DND-41 (cell line): Measurements from ENCODE around the gene ABHD16B.
"Not testable (repeated sequence)": the region's sequence is repeated elsewhere in the genome, so short reads cannot be mapped to it uniquely, and the experiment has no call there.

Experiments used
- ATAC-seq: fragments of 200-7000 bp; cut with Tn5 transposase; 3 replicates; pipeline ENCODE4 v1.9.1; 2021; ENCODE audit warnings: low read depth; ENCODE audit not compliant: insufficient read depth
- DNase-seq: peaks from one replicate; pipeline ENCODE4 v3.0.0-alpha.2; 2020
- H2AFZ ChIP-seq: 2 replicates; pipeline ENCODE4 v1.6.0; 2012; ENCODE audit warnings: low read depth, low read length
- H3K27ac ChIP-seq: 2 replicates; pipeline ENCODE4 v1.5.1; 2012; ENCODE audit warnings: low read length, inconsistent platforms
- H3K27me3 ChIP-seq: fragments of 200-600 bp; sonication (generic); 2 replicates; pipeline ENCODE4 v1.6.0; 2012; ENCODE audit warnings: low read length, mild to moderate bottlenecking, inconsistent platforms; ENCODE audit not compliant: insufficient read depth, poor library complexity
- H3K36me3 ChIP-seq: 2 replicates; pipeline ENCODE4 v1.5.1; 2012; ENCODE audit warnings: low read length, inconsistent platforms; ENCODE audit not compliant: insufficient read depth
- H3K4me1 ChIP-seq: 2 replicates; pipeline ENCODE4 v1.5.1; 2012; ENCODE audit warnings: mild to moderate bottlenecking, low read length; ENCODE audit not compliant: insufficient read depth
- H3K4me2 ChIP-seq: 2 replicates; pipeline ENCODE4 v1.6.0; 2012; ENCODE audit warnings: mild to moderate bottlenecking, moderate library complexity, low read length, inconsistent platforms; ENCODE audit not compliant: insufficient read depth
- H3K4me3 ChIP-seq, 2 experiments: fragments of 200-600 bp in 1 of 2; shearing (Covaris generic) in 1 of 2; 2 replicates each; pipeline ENCODE4 v1.5.1; 2012 to 2016; ENCODE audit warnings: inconsistent platforms in 2 of 2, low read length in 2 of 2, mild to moderate bottlenecking in 2 of 2, low read depth in 1 of 2, moderate library complexity in 1 of 2
- H3K79me2 ChIP-seq: 2 replicates; pipeline ENCODE4 v1.6.0; 2012; ENCODE audit warnings: low read length, inconsistent platforms; ENCODE audit not compliant: insufficient read depth
- H3K9ac ChIP-seq: 2 replicates; pipeline ENCODE4 v1.6.0; 2012; ENCODE audit warnings: low read depth, mild to moderate bottlenecking, inconsistent platforms, low read length, moderate library complexity
- H3K9me3 ChIP-seq: 2 replicates; pipeline ENCODE4 v1.5.1; 2012; ENCODE audit warnings: low read length, moderate library complexity, mild to moderate bottlenecking, inconsistent platforms; ENCODE audit not compliant: insufficient read depth, severe bottlenecking
- H4K20me1 ChIP-seq: 2 replicates; pipeline ENCODE4 v1.6.0; 2012; ENCODE audit warnings: low read length; ENCODE audit not compliant: insufficient read depth
- EZH2 ChIP-seq: IDR thresholded peaks from 3 replicates; pipeline ENCODE4 v1.6.1; 2012; ENCODE audit warnings: borderline replicate concordance, low read depth, mild to moderate bottlenecking, moderate library complexity, low read length, inconsistent platforms; ENCODE audit not compliant: severe bottlenecking
- TF ChIP-seq, protein P1 (sequence below): IDR thresholded peaks from 2 replicates; pipeline ENCODE4 v1.5.1; 2012; ENCODE audit warnings: borderline replicate concordance, low read length, moderate library complexity, mild to moderate bottlenecking; ENCODE audit not compliant: poor library complexity, severe bottlenecking; ENCODE audit errors: extremely low read depth

ABHD16B gene

DNA sequence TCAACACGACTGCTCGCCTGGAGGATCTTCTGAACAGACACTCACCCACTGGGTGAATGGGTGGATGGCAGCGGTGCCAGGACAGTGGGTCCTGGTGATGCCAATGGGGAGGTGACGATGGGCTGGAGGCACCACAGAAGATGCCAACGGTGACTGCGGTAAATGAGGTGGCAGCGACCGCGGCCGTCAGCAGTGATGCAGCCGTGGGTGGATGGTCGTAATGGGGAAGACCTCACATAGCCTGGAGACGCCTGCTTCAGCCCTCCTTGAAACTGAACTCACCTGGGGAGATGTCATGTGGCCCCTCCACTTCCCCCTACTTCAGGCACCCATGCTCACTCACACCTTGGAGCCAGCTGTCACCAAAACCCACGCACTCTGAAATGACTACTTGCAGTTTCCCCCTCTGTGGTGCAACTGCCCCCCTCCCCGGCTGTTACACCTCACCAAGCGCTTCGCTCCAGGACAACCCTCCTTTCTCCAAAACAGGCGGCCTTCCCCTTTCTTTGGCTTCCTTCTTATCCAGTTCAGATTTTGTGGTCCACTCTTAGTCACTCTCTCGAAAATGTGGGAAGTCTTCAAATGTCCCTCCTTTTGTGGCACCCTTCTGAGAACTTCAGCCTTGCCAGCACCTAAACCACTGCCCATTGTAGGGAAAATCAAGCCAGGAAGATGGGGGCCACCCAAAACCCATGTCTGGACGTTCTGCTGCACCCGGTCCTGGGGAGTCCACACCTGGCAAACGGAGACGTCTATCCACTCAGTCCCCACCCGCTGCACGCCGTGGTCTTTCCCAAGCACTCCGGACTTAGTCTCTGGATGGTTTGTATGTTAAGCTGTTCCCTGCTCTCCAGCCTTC is 10.4 kb upstream of the ABHD16B start:
- Histone ChIP-seq H3K4me3 (no peak overlapping the region), H3K36me3 (no peaks in the 10 kb centered on the region), H4K20me1 (peaks cover 3% of the 10 kb centered on the region), H3K4me1 (no peaks in the 10 kb centered on the region), H3K9me3 (no peaks in the 10 kb centered on the region), H3K27ac (no peak overlapping the region), H3K79me2 (no peaks in the 10 kb centered on the region), H3K4me2 (no peak overlapping the region), H3K9ac (no peak overlapping the region), H2AFZ (no peak overlapping the region), H3K27me3 (peaks cover 14% of the 10 kb centered on the region)
- DNase-seq (no peak), ATAC-seq (no peak)
- no peak for TF ChIP-seq EZH2
- TF ChIP-seq, protein P1, sequence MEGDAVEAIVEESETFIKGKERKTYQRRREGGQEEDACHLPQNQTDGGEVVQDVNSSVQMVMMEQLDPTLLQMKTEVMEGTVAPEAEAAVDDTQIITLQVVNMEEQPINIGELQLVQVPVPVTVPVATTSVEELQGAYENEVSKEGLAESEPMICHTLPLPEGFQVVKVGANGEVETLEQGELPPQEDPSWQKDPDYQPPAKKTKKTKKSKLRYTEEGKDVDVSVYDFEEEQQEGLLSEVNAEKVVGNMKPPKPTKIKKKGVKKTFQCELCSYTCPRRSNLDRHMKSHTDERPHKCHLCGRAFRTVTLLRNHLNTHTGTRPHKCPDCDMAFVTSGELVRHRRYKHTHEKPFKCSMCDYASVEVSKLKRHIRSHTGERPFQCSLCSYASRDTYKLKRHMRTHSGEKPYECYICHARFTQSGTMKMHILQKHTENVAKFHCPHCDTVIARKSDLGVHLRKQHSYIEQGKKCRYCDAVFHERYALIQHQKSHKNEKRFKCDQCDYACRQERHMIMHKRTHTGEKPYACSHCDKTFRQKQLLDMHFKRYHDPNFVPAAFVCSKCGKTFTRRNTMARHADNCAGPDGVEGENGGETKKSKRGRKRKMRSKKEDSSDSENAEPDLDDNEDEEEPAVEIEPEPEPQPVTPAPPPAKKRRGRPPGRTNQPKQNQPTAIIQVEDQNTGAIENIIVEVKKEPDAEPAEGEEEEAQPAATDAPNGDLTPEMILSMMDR = no peak

DNA sequence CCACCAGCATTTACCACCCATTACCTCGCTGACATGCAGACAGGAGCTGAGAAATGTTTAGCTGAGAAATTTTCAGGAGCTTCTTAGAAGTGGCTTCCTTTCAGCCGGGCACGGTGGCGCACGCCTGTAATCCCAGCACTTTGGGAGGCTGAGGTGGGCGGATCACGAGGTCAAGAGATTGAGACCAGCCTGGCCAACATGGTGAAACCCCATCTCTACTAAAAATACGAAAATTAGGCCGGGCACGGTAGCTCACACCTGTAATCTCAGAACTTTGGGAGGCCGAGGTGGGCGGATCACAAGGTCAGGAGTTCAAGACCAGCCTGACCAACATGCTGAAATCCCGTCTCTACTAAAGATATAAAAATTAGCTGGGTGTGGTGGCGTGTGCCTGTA is 9.8 kb upstream of the ABHD16B start:
- not testable (repeated sequence) for H3K9ac ChIP-seq, H2AFZ ChIP-seq, H3K4me1 ChIP-seq, H3K27ac ChIP-seq, H3K9me3 ChIP-seq, DNase-seq, H3K79me2 ChIP-seq, H3K4me3 ChIP-seq, H4K20me1 ChIP-seq, H3K4me2 ChIP-seq, H3K27me3 ChIP-seq, ATAC-seq, H3K36me3 ChIP-seq

DNA sequence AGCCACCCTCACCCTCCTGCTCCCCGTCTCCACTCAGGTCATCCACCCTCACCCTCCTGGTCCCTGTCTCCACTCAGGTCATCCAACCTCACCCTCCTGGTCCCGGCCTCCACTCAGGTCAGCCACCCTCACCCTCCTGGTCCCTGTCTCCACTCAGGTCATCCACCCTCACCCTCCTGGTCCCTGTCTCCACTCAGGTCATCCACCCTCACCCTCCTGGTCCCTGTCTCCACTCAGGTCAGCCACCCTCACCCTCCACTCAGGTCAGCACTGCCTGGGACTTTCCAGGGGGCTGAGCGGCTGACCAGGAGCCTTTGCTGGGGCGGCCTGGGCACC is 7.6 kb upstream of the ABHD16B start:
- not testable (repeated sequence) for ATAC-seq, H3K36me3 ChIP-seq, H3K9me3 ChIP-seq, H3K4me1 ChIP-seq, H3K9ac ChIP-seq, H4K20me1 ChIP-seq, H3K27ac ChIP-seq, H3K79me2 ChIP-seq, DNase-seq, H3K4me3 ChIP-seq, H3K4me2 ChIP-seq, H2AFZ ChIP-seq, H3K27me3 ChIP-seq

DNA sequence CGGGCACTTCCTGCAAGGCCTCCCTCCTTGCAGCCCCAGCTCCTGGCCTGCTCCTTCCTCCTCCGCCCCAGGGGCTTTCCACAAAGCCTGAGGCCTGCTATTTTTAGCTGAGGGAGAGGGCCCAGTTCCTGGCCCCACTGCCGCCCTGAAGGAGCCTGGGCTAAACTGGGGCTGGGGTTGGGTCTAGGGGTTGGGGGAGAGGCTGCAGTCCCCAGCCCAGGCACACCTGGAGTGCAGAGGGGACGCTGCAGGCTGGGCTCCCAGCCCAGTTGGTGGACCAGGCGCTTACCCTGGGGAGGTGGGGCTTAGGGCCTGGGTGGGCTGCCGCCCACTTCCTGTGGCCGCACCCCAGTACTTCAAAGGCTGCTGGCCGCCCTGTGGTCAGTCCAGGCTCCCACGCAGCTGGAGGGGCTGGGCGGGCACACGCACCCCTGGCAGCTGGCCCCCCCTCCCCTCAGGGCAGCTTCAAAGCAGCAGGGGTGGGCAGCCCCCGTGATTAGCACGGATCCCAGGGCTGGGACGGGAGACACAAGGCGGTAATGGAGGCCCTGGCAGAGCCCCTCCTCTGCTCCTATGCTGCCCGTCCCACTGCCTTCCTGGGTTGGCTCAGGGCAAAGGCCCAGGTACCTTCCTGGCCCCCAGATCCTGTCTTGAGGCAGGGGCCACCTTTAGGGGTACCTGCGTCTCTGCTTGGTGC is 7.1 kb upstream of the ABHD16B start:
- Histone ChIP-seq H2AFZ (no peak overlapping the region), H3K27ac (no peak overlapping the region), H4K20me1 (peaks cover 4% of the 10 kb centered on the region), H3K9me3 (no peaks in the 10 kb centered on the region), H3K4me2 (no peak overlapping the region), H3K79me2 (no peaks in the 10 kb centered on the region), H3K4me1 (peaks cover 9% of the 10 kb centered on the region), H3K9ac (no peak overlapping the region), H3K4me3 (no peak overlapping the region), H3K36me3 (no peaks in the 10 kb centered on the region), H3K27me3 (no peaks in the 10 kb centered on the region)
- ATAC-seq (no peak), DNase-seq (no peak)
- no peak for TF ChIP-seq EZH2
- TF ChIP-seq, protein P1 = no peak
